Fibroblast of lung (primary cell): ENCODE measurements around the gene ZDHHC13. TPM values are rescaled to one million over a fixed set of nuclear protein-coding genes. Genes with fewer than 3 reads are reported as not detected.

Experiments used
- DNase-seq, 2 donors: peaks; one replicate each; pipeline versions ENCODE4 v3.0.0 to v3.0.0-alpha.2; 2010; ENCODE audit warnings: low read depth in 2 of 2
- H2AFZ ChIP-seq: 2 replicates; pipeline ENCODE4 v1.5.1; 2012; ENCODE audit warnings: low read length, control low read depth, inconsistent platforms
- H3K27ac ChIP-seq: 2 replicates; pipeline ENCODE4 v1.5.1; 2011; ENCODE audit warnings: low read length, control low read depth; ENCODE audit not compliant: insufficient read depth
- H3K27me3 ChIP-seq: 2 replicates; pipeline ENCODE4 v1.5.1; 2011; ENCODE audit warnings: mild to moderate bottlenecking, low read length; ENCODE audit not compliant: control insufficient read depth, insufficient read depth
- H3K36me3 ChIP-seq: 2 replicates; pipeline ENCODE4 v1.5.1; 2011; ENCODE audit warnings: low read length; ENCODE audit not compliant: control insufficient read depth, insufficient read depth
- H3K4me1 ChIP-seq: 2 replicates; pipeline ENCODE4 v1.5.1; 2011; ENCODE audit warnings: low read length; ENCODE audit not compliant: control insufficient read depth, insufficient read depth; ENCODE audit errors: extremely low read depth
- H3K4me2 ChIP-seq: 2 replicates; pipeline ENCODE4 v1.5.1; 2011; ENCODE audit warnings: low read length, control low read depth; ENCODE audit not compliant: insufficient read depth; ENCODE audit errors: extremely low read depth
- H3K4me3 ChIP-seq, 4 experiments: fragments of 200-600 bp in 1 of 4; sonication (generic) in 1 of 4; replicated peaks in 1 of 4; 2 replicates each; pipeline ENCODE4 v1.5.1; 2011 to 2016; ENCODE audit warnings: low read length in 4 of 4, low read depth in 3 of 4, mild to moderate bottlenecking in 3 of 4, control low read depth in 2 of 4, inconsistent platforms in 1 of 4, mixed read lengths in 1 of 4; ENCODE audit not compliant: insufficient read depth in 1 of 4; ENCODE audit errors: control extremely low read depth in 1 of 4
- H3K79me2 ChIP-seq: 2 replicates; pipeline ENCODE4 v1.5.1; 2012; ENCODE audit warnings: mild to moderate bottlenecking, low read length, inconsistent platforms; ENCODE audit not compliant: control insufficient read depth, insufficient read depth
- H3K9ac ChIP-seq: 2 replicates; pipeline ENCODE4 v1.5.1; 2011; ENCODE audit warnings: mild to moderate bottlenecking, low read length, control low read depth; ENCODE audit not compliant: insufficient read depth
- H3K9me3 ChIP-seq: 2 replicates; pipeline ENCODE4 v1.5.1; 2012; ENCODE audit warnings: low read depth, low read length; ENCODE audit not compliant: control insufficient read depth, insufficient read depth
- H4K20me1 ChIP-seq: 2 replicates; pipeline ENCODE4 v1.5.1; 2011; ENCODE audit warnings: low read length; ENCODE audit not compliant: control insufficient read depth, insufficient read depth; ENCODE audit errors: extremely low read depth
- EZH2 ChIP-seq: IDR thresholded peaks from 2 replicates; pipeline ENCODE4 v1.5.1; 2012; ENCODE audit warnings: low read length, control low read depth, mild to moderate bottlenecking; ENCODE audit errors: missing control alignments
- polyA plus RNA-seq, 2 donors: library from polyadenylated mRNA; depleted of rRNA in 1 of 2; stranded (reverse) in 1 of 2; unstranded in 1 of 2; fragments of >200 nt; gene quantifications; 2 replicates each; pipeline ENCODE4 v1.2.1, GENCODE V29; 2011 to 2012; ENCODE audit warnings: missing spikeins in 1 of 2
- total RNA-seq: library from RNA; depleted of rRNA; stranded (reverse); fragments of >200 nt; gene quantifications from 2 replicates; pipeline ENCODE4 v1.2.1, GENCODE V29; 2014
- TF ChIP-seq, protein P1 (sequence below), 2 donors: IDR thresholded peaks in 1 of 2; conservative IDR thresholded peaks in 1 of 2; 1 replicate in 1 of 2; 2 replicates in 1 of 2; pipeline ENCODE4 v1.5.1; 2011 to 2012; ENCODE audit warnings: low read length in 2 of 2, control low read depth in 1 of 2, inconsistent platforms in 1 of 2, low read depth in 1 of 2, mild to moderate bottlenecking in 1 of 2

The ZDHHC13 gene
- total and polyA plus RNA-seq, 2 donors (not counting 1 experiment from before 2014, with no cell fraction given), result 11.1 to 16.1 TPM

DNA sequence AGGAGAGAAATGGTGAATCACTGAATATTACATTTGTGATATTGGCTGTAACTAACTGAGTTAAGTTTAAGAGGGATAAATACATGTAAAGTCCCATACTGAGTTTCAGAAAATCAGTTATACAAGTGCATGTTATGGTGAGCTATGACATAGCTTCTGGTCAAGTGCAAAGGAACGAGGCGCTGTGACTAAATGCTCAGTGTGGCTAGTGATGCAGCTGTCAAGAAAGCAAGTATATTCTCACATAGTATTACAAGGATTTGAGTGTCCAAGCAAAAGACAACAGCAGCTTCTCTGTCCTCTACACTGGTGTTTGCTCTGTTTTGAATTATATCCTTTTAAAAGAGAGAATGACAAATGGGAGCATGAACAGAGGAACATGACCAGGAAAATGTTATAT lies 44.7 kb downstream of the ZDHHC13 start:
- no peaks in the 10 kb centered on the region for H3K36me3 ChIP-seq
- H3K79me2 ChIP-seq, result no peaks in the 10 kb centered on the region
- H3K9ac ChIP-seq, result no peak overlapping the region
- H3K27ac ChIP-seq, result no peak overlapping the region
- no peaks in the 10 kb centered on the region for H3K27me3 ChIP-seq
- DNase-seq, result no peak
- no peak overlapping the region for H2AFZ ChIP-seq
- no peaks in the 10 kb centered on the region for H4K20me1 ChIP-seq
- H3K9me3 ChIP-seq, result no peaks in the 10 kb centered on the region
- no peaks in the 10 kb centered on the region for H3K4me1 ChIP-seq
- TF ChIP-seq EZH2, result no peak
- TF ChIP-seq, protein P1, sequence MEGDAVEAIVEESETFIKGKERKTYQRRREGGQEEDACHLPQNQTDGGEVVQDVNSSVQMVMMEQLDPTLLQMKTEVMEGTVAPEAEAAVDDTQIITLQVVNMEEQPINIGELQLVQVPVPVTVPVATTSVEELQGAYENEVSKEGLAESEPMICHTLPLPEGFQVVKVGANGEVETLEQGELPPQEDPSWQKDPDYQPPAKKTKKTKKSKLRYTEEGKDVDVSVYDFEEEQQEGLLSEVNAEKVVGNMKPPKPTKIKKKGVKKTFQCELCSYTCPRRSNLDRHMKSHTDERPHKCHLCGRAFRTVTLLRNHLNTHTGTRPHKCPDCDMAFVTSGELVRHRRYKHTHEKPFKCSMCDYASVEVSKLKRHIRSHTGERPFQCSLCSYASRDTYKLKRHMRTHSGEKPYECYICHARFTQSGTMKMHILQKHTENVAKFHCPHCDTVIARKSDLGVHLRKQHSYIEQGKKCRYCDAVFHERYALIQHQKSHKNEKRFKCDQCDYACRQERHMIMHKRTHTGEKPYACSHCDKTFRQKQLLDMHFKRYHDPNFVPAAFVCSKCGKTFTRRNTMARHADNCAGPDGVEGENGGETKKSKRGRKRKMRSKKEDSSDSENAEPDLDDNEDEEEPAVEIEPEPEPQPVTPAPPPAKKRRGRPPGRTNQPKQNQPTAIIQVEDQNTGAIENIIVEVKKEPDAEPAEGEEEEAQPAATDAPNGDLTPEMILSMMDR (conservative IDR thresholded peaks at IDR 0.05 in 1 of 2, IDR thresholded peaks at IDR 0.05 in 1 of 2; ENCODE audit: low read depth in 1 of 2, low read length in 2 of 2), result no peak
- H3K4me3 ChIP-seq, result no peak overlapping the region
- no peak overlapping the region for H3K4me2 ChIP-seq

DNA sequence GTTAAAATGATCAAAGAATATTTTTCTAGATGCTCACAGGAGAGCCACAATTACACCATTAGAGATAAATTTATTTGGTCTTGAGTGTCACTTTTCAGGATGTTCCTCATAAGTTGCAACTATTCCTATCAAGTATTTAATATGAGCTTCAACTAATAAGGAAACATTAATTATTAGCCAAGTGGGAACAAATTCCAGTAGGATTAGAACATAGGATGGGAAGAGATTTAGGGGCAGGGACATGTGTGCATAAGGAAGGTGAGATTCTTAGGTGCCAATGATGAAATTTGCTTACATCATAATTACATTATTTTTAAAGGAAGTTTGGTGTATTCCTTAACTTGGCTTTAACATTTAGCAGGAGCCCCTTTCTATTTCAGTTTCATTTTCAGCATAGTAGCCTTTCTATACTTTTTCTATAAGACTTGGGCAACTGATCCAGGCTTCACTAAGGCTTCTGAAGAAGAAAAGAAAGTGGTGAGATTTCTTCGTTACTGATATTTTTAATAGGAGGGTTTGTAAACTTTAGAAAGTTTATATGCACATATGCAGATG lies 46.1 kb downstream of the ZDHHC13 start:
- H3K4me3 ChIP-seq, result no peak overlapping the region
- H2AFZ ChIP-seq, result no peak overlapping the region
- no peaks in the 10 kb centered on the region for H3K36me3 ChIP-seq
- DNase-seq, result no peak
- no peak overlapping the region for H3K4me2 ChIP-seq
- no peak overlapping the region for H3K9ac ChIP-seq
- no peaks in the 10 kb centered on the region for H3K27me3 ChIP-seq
- H3K9me3 ChIP-seq, result no peaks in the 10 kb centered on the region
- no peaks in the 10 kb centered on the region for H4K20me1 ChIP-seq
- H3K4me1 ChIP-seq, result no peaks in the 10 kb centered on the region
- H3K79me2 ChIP-seq, result no peaks in the 10 kb centered on the region
- no peak for TF ChIP-seq EZH2
- TF ChIP-seq, protein P1 (conservative IDR thresholded peaks at IDR 0.05 in 1 of 2, IDR thresholded peaks at IDR 0.05 in 1 of 2; ENCODE audit: low read depth in 1 of 2, low read length in 2 of 2), result no peak
- no peak overlapping the region for H3K27ac ChIP-seq

DNA sequence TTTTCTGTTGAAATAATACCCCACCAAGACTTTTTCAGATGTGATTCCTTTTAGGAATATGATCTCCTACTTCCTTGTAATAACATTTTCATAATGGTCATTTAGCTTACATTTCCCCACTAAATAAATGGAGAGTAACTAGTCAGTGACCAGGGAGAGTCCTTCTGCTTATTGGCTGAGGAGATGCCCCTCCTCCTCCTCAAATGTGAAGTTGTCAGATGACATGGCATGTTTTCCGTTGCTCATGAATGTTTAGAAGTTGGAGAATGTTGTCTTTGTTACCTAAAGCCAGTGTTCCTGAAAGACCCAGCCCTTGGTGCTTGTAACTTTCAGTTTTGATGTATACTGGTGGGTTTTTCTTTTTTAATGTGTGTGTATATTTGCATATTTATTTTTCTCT lies 46.6 kb downstream of the ZDHHC13 start:
- TF ChIP-seq, protein P1 (conservative IDR thresholded peaks at IDR 0.05 in 1 of 2, IDR thresholded peaks at IDR 0.05 in 1 of 2; ENCODE audit: low read depth in 1 of 2, low read length in 2 of 2), result no peak
- TF ChIP-seq EZH2, result no peak
- Histone ChIP-seq H3K27me3 (no peaks in the 10 kb centered on the region), H3K4me2 (no peak overlapping the region), H3K4me3 (no peak overlapping the region), H2AFZ (no peak overlapping the region), H3K9me3 (no peaks in the 10 kb centered on the region), H3K36me3 (no peaks in the 10 kb centered on the region), H3K79me2 (no peaks in the 10 kb centered on the region), H4K20me1 (no peaks in the 10 kb centered on the region), H3K9ac (no peak overlapping the region), H3K4me1 (no peaks in the 10 kb centered on the region), H3K27ac (no peak overlapping the region)
- no peak for DNase-seq
